DMS53 (cell line): ENCODE measurements around the gene DNAJC2.
"Not testable (repeated sequence)": the region's sequence is repeated elsewhere in the genome, so short reads cannot be mapped to it uniquely, and the experiment has no call there.

Experiments
- DNase-seq: peaks from one replicate; lab custom pipeline; 2025; lab: John Stamatoyannopoulos, UW

The DNAJC2 gene

DNA sequence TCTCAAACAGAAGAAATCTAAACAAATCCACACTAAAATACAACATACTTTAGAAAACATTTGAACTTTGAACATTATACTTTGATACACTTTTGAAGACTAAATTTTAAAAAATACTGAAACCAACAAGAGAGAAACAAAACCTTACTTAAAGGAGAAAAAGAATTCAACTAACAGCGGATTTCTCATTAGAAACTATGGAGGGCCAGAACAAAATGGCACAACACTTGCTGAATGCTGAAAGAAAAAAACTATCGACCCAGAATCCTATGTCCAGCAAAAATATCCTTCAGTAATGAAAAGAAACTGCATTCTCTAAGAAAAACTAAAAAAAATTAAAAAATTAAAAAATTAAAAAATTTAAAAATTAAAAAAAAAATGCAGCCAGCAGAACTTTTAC is 80.5 kb downstream of the DNAJC2 start:
- DNase-seq: not testable (repeated sequence)
